GM12891 (cell line): ENCODE results near the gene JUP.

Experiments used
- PAX5 ChIP-seq: IDR thresholded peaks from 2 replicates; pipeline ENCODE4 v1.6.1; 2011; ENCODE audit warnings: low read length, moderate library complexity, mild to moderate bottlenecking; ENCODE audit not compliant: insufficient read depth, severe bottlenecking
- POLR2A ChIP-seq: IDR thresholded peaks from 2 replicates; pipeline ENCODE4 v1.6.1; 2011; ENCODE audit warnings: low read depth, low read length, control low read depth
- POLR2AphosphoS5 ChIP-seq: IDR thresholded peaks from 2 replicates; pipeline ENCODE4 v1.6.1; 2011; ENCODE audit warnings: low read depth, low read length, control low read depth
- POU2F2 ChIP-seq: IDR thresholded peaks from 2 replicates; pipeline ENCODE4 v1.6.1; 2011; ENCODE audit warnings: low read depth, mild to moderate bottlenecking, control low read depth, low read length, moderate library complexity
- SPI1 ChIP-seq: IDR thresholded peaks from 2 replicates; pipeline ENCODE4 v1.6.1; 2011; ENCODE audit warnings: low read depth, low read length, control low read depth
- TAF1 ChIP-seq: IDR thresholded peaks from 2 replicates; pipeline ENCODE4 v1.6.1; 2011; ENCODE audit warnings: low read depth, low read length, control low read depth

GRCh38 chr17:41733348-41734138 is 53.0 kb downstream of the JUP start:
- TF ChIP-seq POLR2A: no peak
- no peak for TF ChIP-seq POLR2AphosphoS5
- TF ChIP-seq POU2F2: no peak
- no peak for TF ChIP-seq TAF1
- TF ChIP-seq SPI1: no peak
- no peak for TF ChIP-seq PAX5
